Measurements from ENCODE around the gene LAMB3. TPM values are rescaled to one million over a fixed set of nuclear protein-coding genes. Genes with fewer than 3 reads are reported as not detected.

LAMB3 gene
- total RNA-seq, 2 donors from 2014 or later: 92.5 to 110 TPM

GRCh38 chr1:209611771-209612570 is 40.3 kb downstream of the LAMB3 start:
- Histone ChIP-seq H3K4me3 (no peak overlapping the region), H3K27me3 (no peaks in the 10 kb centered on the region), H3K36me3 (no peaks in the 10 kb centered on the region), H3K4me1 (no peaks in the 10 kb centered on the region), H3K27ac (no peak overlapping the region), H3K9ac (ENCODE audit: low read depth in 2 of 2, low read length in 2 of 2) (no peak overlapping the region), H3K9me3 (no peaks in the 10 kb centered on the region)
- intact Hi-C loops (cut with DNase I): no loop called here
- no peak for TF ChIP-seq CTCF (IDR thresholded peaks at IDR 0.05)
- no peak for DNase-seq

- Histone ChIP-seq H3K4me1 (no peaks in the 10 kb centered on the region), H3K27ac (no peak overlapping the region), H3K36me3 (no peaks in the 10 kb centered on the region), H3K9ac (ENCODE audit: low read depth in 2 of 2, low read length in 2 of 2) (no peak overlapping the region), H3K27me3 (no peaks in the 10 kb centered on the region), H3K4me3 (no peak overlapping the region), H3K9me3 (no peaks in the 10 kb centered on the region)
- intact Hi-C loops (cut with DNase I): no loop called here
- DNase-seq: no peak
- TF ChIP-seq CTCF (IDR thresholded peaks at IDR 0.05): no peak
Measured at GRCh38 chr1:209610631-209610905, 41.7 kb downstream of the LAMB3 start.

- Histone ChIP-seq H3K27me3 (no peaks in the 10 kb centered on the region), H3K27ac (no peak overlapping the region), H3K4me1 (no peaks in the 10 kb centered on the region), H3K4me3 (no peak overlapping the region), H3K9ac (ENCODE audit: low read depth in 2 of 2, low read length in 2 of 2) (no peak overlapping the region), H3K9me3 (no peaks in the 10 kb centered on the region), H3K36me3 (no peaks in the 10 kb centered on the region)
- DNase-seq: no peak
- TF ChIP-seq CTCF (IDR thresholded peaks at IDR 0.05): no peak
- intact Hi-C loops (cut with DNase I): no loop called here
Measured at GRCh38 chr1:209609791-209610630, 42.2 kb downstream of the LAMB3 start.

- H3K9me3 ChIP-seq: no peaks in the 10 kb centered on the region
Measured at GRCh38 chr1:209609041-209609790, 43.0 kb downstream of the LAMB3 start.

More at GRCh38 chr1:209609041-209609790, 43.0 kb downstream of the LAMB3 start:
- Histone ChIP-seq H3K36me3 (no peaks in the 10 kb centered on the region), H3K4me1 (no peaks in the 10 kb centered on the region), H3K4me3 (no peak overlapping the region), H3K27ac (no peak overlapping the region), H3K9ac (ENCODE audit: low read depth in 2 of 2, low read length in 2 of 2) (no peak overlapping the region), H3K27me3 (no peaks in the 10 kb centered on the region)
- no peak for TF ChIP-seq CTCF (IDR thresholded peaks at IDR 0.05)
- no peak for DNase-seq
- intact Hi-C loops (cut with DNase I): no loop called here

Measured in colonic mucosa (tissue), 4 donors.